Measurements from ENCODE around the gene NHS. TPM values are rescaled to one million over a fixed set of nuclear protein-coding genes. Genes with fewer than 3 reads are reported as not detected.
"Not testable (repeated sequence)": the region's sequence is repeated elsewhere in the genome, so short reads cannot be mapped to it uniquely, and the experiment has no call there.

The NHS gene
- polyA plus RNA-seq, 2 donors: 0.78 to 1.7 TPM

DNA sequence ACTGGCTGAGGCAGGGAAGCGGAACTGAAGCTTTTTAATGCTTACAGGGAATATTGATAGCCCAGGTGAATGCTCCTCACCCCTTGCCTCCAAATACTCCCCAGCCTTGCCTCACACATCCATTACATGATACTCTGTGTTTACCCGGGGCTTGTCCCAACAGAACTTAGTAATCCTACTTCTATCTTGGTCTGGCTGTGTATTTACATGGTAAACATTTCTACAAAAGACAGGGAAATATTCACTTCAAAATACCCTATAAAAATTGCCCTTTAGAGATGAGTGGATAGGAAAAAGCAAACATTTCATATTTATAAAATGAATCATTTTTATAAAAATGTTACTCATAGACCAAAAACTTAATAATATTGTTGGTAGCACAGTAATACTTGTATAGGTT lies 120.1 kb downstream of the NHS start:
- Histone ChIP-seq H3K27ac (ENCODE audit: low read depth in 2 of 2, low read length in 1 of 2) (no peak overlapping the region), H3K4me1 (ENCODE audit: control insufficient read depth in 2 of 2, insufficient read depth in 2 of 2, low read length in 1 of 2) (peaks cover 4 to 6% of the 10 kb centered on the region in 2 donors), H3K4me3 (ENCODE audit: low read depth in 1 of 2, low read length in 2 of 2) (no peak overlapping the region), H3K9me3 (ENCODE audit: control insufficient read depth in 2 of 2, insufficient read depth in 1 of 2, low read depth in 1 of 2, low read length in 1 of 2) (no peaks in the 10 kb centered on the region), H3K27me3 (ENCODE audit: control insufficient read depth in 1 of 2, insufficient read depth in 2 of 2, low read length in 2 of 2) (no peaks in the 10 kb centered on the region), H3K36me3 (ENCODE audit: control insufficient read depth in 2 of 2, insufficient read depth in 2 of 2, low read length in 1 of 2) (no peaks in the 10 kb centered on the region)
- WGBS, 2 donors: 61 to 65% methylated on average over 2 of the region's 2 CpGs

GRCh38 chrX:17496407-17496806 lies 121.4 kb downstream of the NHS start:
- WGBS, 2 donors: 34 to 40% methylated on average over 1 of the region's 1 CpG
- Histone ChIP-seq H3K4me3 (ENCODE audit: low read depth in 1 of 2, low read length in 2 of 2) (no peak overlapping the region), H3K9me3 (ENCODE audit: control insufficient read depth in 2 of 2, insufficient read depth in 1 of 2, low read depth in 1 of 2, low read length in 1 of 2) (no peaks in the 10 kb centered on the region), H3K27ac (ENCODE audit: low read depth in 2 of 2, low read length in 1 of 2) (peak overlapping the region in 1 of 2 donors; percentile 73), H3K36me3 (ENCODE audit: control insufficient read depth in 2 of 2, insufficient read depth in 2 of 2, low read length in 1 of 2) (no peaks in the 10 kb centered on the region), H3K27me3 (ENCODE audit: control insufficient read depth in 1 of 2, insufficient read depth in 2 of 2, low read length in 2 of 2) (no peaks in the 10 kb centered on the region), H3K4me1 (ENCODE audit: control insufficient read depth in 2 of 2, insufficient read depth in 2 of 2, low read length in 1 of 2) (peaks cover 4 to 6% of the 10 kb centered on the region in 2 donors)

- Histone ChIP-seq H3K4me1 (ENCODE audit: control insufficient read depth in 2 of 2, insufficient read depth in 2 of 2, low read length in 1 of 2) (peaks cover 5 to 6% of the 10 kb centered on the region in 2 donors), H3K4me3 (ENCODE audit: low read depth in 1 of 2, low read length in 2 of 2) (no peak overlapping the region), H3K27ac (ENCODE audit: low read depth in 2 of 2, low read length in 1 of 2) (no peak overlapping the region), H3K27me3 (ENCODE audit: control insufficient read depth in 1 of 2, insufficient read depth in 2 of 2, low read length in 2 of 2) (no peaks in the 10 kb centered on the region), H3K9me3 (ENCODE audit: control insufficient read depth in 2 of 2, insufficient read depth in 1 of 2, low read depth in 1 of 2, low read length in 1 of 2) (no peaks in the 10 kb centered on the region), H3K36me3 (ENCODE audit: control insufficient read depth in 2 of 2, insufficient read depth in 2 of 2, low read length in 1 of 2) (no peaks in the 10 kb centered on the region)
- 44 to 61% methylated on average over 2 of the region's 2 CpGs for WGBS, 2 donors
Observed at GRCh38 chrX:17497193-17497592, 122.2 kb downstream of the NHS start.

DNA sequence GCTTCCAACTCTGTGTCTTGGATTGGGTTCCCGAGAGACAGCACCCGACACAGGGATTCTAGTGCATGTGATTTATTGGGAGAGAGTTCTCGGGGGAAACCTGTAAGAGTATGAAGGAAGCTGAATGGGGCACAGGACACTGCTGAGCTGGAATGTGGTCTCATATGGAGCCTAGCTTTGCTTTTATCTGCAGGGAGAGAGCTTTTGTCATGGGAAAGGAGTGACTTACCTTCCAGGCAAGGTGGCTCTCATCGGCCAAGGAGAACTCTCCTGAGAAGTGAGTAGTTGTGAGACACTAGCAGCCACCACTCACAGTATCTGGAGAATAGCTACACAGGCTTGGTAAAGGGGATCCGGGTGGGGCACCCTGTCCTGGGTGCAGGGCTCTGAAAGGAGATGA lies 124.5 kb downstream of the NHS start:
- H3K4me3 ChIP-seq (ENCODE audit: low read depth in 1 of 2, low read length in 2 of 2): no peak overlapping the region
- H3K4me1 ChIP-seq (ENCODE audit: control insufficient read depth in 2 of 2, insufficient read depth in 2 of 2, low read length in 1 of 2): peaks cover 5 to 6% of the 10 kb centered on the region in 2 donors
- no peaks in the 10 kb centered on the region for H3K9me3 ChIP-seq (ENCODE audit: control insufficient read depth in 2 of 2, insufficient read depth in 1 of 2, low read depth in 1 of 2, low read length in 1 of 2)
- no peaks in the 10 kb centered on the region for H3K27me3 ChIP-seq (ENCODE audit: control insufficient read depth in 1 of 2, insufficient read depth in 2 of 2, low read length in 2 of 2)
- no peak overlapping the region for H3K27ac ChIP-seq (ENCODE audit: low read depth in 2 of 2, low read length in 1 of 2)
- no peaks in the 10 kb centered on the region for H3K36me3 ChIP-seq (ENCODE audit: control insufficient read depth in 2 of 2, insufficient read depth in 2 of 2, low read length in 1 of 2)
- 78 to 86% methylated on average over 5 of the region's 5 CpGs for WGBS, 2 donors

GRCh38 chrX:17500145-17500579 lies 125.2 kb downstream of the NHS start:
- Histone ChIP-seq H3K4me3 (ENCODE audit: low read depth in 1 of 2, low read length in 2 of 2) (no peak overlapping the region), H3K9me3 (ENCODE audit: control insufficient read depth in 2 of 2, insufficient read depth in 1 of 2, low read depth in 1 of 2, low read length in 1 of 2) (no peaks in the 10 kb centered on the region), H3K36me3 (ENCODE audit: control insufficient read depth in 2 of 2, insufficient read depth in 2 of 2, low read length in 1 of 2) (no peaks in the 10 kb centered on the region), H3K27me3 (ENCODE audit: control insufficient read depth in 1 of 2, insufficient read depth in 2 of 2, low read length in 2 of 2) (no peaks in the 10 kb centered on the region), H3K4me1 (ENCODE audit: control insufficient read depth in 2 of 2, insufficient read depth in 2 of 2, low read length in 1 of 2) (peaks cover 4 to 5% of the 10 kb centered on the region in 2 donors), H3K27ac (ENCODE audit: low read depth in 2 of 2, low read length in 1 of 2) (no peak overlapping the region)
- WGBS, 2 donors: 15 to 37% methylated on average over 2 of the region's 2 CpGs

- H3K36me3 ChIP-seq (ENCODE audit: control insufficient read depth in 2 of 2, insufficient read depth in 2 of 2, low read length in 1 of 2): no peaks in the 10 kb centered on the region
- H3K4me1 ChIP-seq (ENCODE audit: control insufficient read depth in 2 of 2, insufficient read depth in 2 of 2, low read length in 1 of 2): peaks cover 0 to 2% of the 10 kb centered on the region in 2 donors
- no peaks in the 10 kb centered on the region for H3K9me3 ChIP-seq (ENCODE audit: control insufficient read depth in 2 of 2, insufficient read depth in 1 of 2, low read depth in 1 of 2, low read length in 1 of 2)
- H3K4me3 ChIP-seq (ENCODE audit: low read depth in 1 of 2, low read length in 2 of 2): no peak overlapping the region
- H3K27me3 ChIP-seq (ENCODE audit: control insufficient read depth in 1 of 2, insufficient read depth in 2 of 2, low read length in 2 of 2): no peaks in the 10 kb centered on the region
- 38 to 69% methylated on average over 6 of the region's 6 CpGs for WGBS, 2 donors
- no peak overlapping the region for H3K27ac ChIP-seq (ENCODE audit: low read depth in 2 of 2, low read length in 1 of 2)
Observed at GRCh38 chrX:17501746-17502145, 126.7 kb downstream of the NHS start.

- not testable (repeated sequence) for H3K4me1 ChIP-seq (ENCODE audit: control insufficient read depth in 2 of 2, insufficient read depth in 2 of 2, low read length in 1 of 2); H3K27me3 ChIP-seq (ENCODE audit: control insufficient read depth in 1 of 2, insufficient read depth in 2 of 2, low read length in 2 of 2); H3K9me3 ChIP-seq (ENCODE audit: control insufficient read depth in 2 of 2, insufficient read depth in 1 of 2, low read depth in 1 of 2, low read length in 1 of 2); H3K4me3 ChIP-seq (ENCODE audit: low read depth in 1 of 2, low read length in 2 of 2); H3K27ac ChIP-seq (ENCODE audit: low read depth in 2 of 2, low read length in 1 of 2); H3K36me3 ChIP-seq (ENCODE audit: control insufficient read depth in 2 of 2, insufficient read depth in 2 of 2, low read length in 1 of 2)
- 87 to 97% methylated on average over 3 of the region's 3 CpGs for WGBS, 2 donors
Observed at GRCh38 chrX:17506352-17506751, 131.4 kb downstream of the NHS start.

GRCh38 chrX:17511556-17511955 lies 136.6 kb downstream of the NHS start:
- WGBS, 2 donors: 79 to 83% methylated on average over 1 of the region's 1 CpG
- H3K27ac ChIP-seq (ENCODE audit: low read depth in 2 of 2, low read length in 1 of 2): no peak overlapping the region
- H3K36me3 ChIP-seq (ENCODE audit: control insufficient read depth in 2 of 2, insufficient read depth in 2 of 2, low read length in 1 of 2): no peaks in the 10 kb centered on the region
- no peaks in the 10 kb centered on the region for H3K4me1 ChIP-seq (ENCODE audit: control insufficient read depth in 2 of 2, insufficient read depth in 2 of 2, low read length in 1 of 2)
- H3K4me3 ChIP-seq (ENCODE audit: low read depth in 1 of 2, low read length in 2 of 2): no peak overlapping the region
- peaks cover 0 to 6% of the 10 kb centered on the region in 2 donors for H3K27me3 ChIP-seq (ENCODE audit: control insufficient read depth in 1 of 2, insufficient read depth in 2 of 2, low read length in 2 of 2)
- H3K9me3 ChIP-seq (ENCODE audit: control insufficient read depth in 2 of 2, insufficient read depth in 1 of 2, low read depth in 1 of 2, low read length in 1 of 2): no peaks in the 10 kb centered on the region

GRCh38 chrX:17519358-17519757 lies 144.4 kb downstream of the NHS start:
- peaks cover 0 to 2% of the 10 kb centered on the region in 2 donors for H3K9me3 ChIP-seq (ENCODE audit: control insufficient read depth in 2 of 2, insufficient read depth in 1 of 2, low read depth in 1 of 2, low read length in 1 of 2)
- no peak overlapping the region for H3K27ac ChIP-seq (ENCODE audit: low read depth in 2 of 2, low read length in 1 of 2)
- 59 to 68% methylated on average over 7 of the region's 7 CpGs for WGBS, 2 donors
- no peaks in the 10 kb centered on the region for H3K27me3 ChIP-seq (ENCODE audit: control insufficient read depth in 1 of 2, insufficient read depth in 2 of 2, low read length in 2 of 2)
- no peak overlapping the region for H3K4me3 ChIP-seq (ENCODE audit: low read depth in 1 of 2, low read length in 2 of 2)
- peaks cover 0 to 3% of the 10 kb centered on the region in 2 donors for H3K4me1 ChIP-seq (ENCODE audit: control insufficient read depth in 2 of 2, insufficient read depth in 2 of 2, low read length in 1 of 2)
- H3K36me3 ChIP-seq (ENCODE audit: control insufficient read depth in 2 of 2, insufficient read depth in 2 of 2, low read length in 1 of 2): no peaks in the 10 kb centered on the region

DNA sequence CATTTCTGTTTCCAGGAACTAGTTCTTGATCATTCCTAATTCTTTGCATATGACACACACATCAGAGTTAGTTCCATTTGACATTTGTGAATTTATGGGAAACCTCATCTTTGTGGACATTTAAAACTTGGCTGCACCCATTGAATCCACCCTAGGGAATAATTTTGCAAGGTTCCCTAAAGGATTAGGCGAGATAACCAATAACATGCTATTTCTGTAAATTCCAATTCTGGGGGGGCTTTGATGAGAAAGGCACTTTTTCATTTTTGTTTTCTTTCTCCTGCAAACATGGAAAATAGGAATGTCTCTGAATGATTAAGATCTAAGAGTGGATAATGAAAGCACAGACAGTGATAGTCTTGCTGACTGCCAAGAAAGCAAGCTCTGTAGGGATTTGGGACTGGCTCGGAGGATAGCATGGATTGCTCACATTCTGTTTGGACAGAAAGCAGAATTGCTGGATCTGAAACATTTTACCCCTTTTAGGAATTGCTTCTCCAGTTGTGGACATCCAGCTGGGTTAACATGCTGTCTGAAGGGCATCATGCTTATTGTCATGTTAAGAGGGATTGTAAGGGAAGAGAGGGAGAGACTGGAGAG lies 145.1 kb downstream of the NHS start:
- Histone ChIP-seq H3K27ac (ENCODE audit: low read depth in 2 of 2, low read length in 1 of 2) (no peak overlapping the region), H3K4me1 (ENCODE audit: control insufficient read depth in 2 of 2, insufficient read depth in 2 of 2, low read length in 1 of 2) (peaks cover 0 to 3% of the 10 kb centered on the region in 2 donors), H3K4me3 (ENCODE audit: low read depth in 1 of 2, low read length in 2 of 2) (no peak overlapping the region), H3K9me3 (ENCODE audit: control insufficient read depth in 2 of 2, insufficient read depth in 1 of 2, low read depth in 1 of 2, low read length in 1 of 2) (peaks cover 0 to 2% of the 10 kb centered on the region in 2 donors), H3K27me3 (ENCODE audit: control insufficient read depth in 1 of 2, insufficient read depth in 2 of 2, low read length in 2 of 2) (no peaks in the 10 kb centered on the region), H3K36me3 (ENCODE audit: control insufficient read depth in 2 of 2, insufficient read depth in 2 of 2, low read length in 1 of 2) (no peaks in the 10 kb centered on the region)
- WGBS, 2 donors: 56 to 65% methylated on average over 2 of the region's 2 CpGs
